ENCODE data around the gene ATP6V0A4.

GRCh38 chr7:138665669-138666140 lies 132.3 kb downstream of the ATP6V0A4 start:
- no peak for TF ChIP-seq CTCF (IDR thresholded peaks at IDR 0.05)
- no peak for TF ChIP-seq POLR2A (IDR thresholded peaks at IDR 0.05)

Measured in lower leg skin (tissue), 3 donors.